NCI-H460 (cell line): ENCODE results near the gene CLEC2D. TPM values are rescaled to one million over a fixed set of nuclear protein-coding genes. Genes with fewer than 3 reads are reported as not detected.

Experiments used
- small RNA-seq, 2 experiments: library from RNA; depleted of rRNA; stranded (forward); fragments of <200 nt; gene quantifications; one replicate each; pipeline ENCODE3, GENCODE V24; 2014
- total RNA-seq: library from RNA; depleted of rRNA; stranded (reverse); fragments of >200 nt; shearing (Covaris generic); gene quantifications from 2 replicates; pipeline ENCODE4 v1.2.3, GENCODE V29; 2014; rRNA removed

CLEC2D gene
- total RNA-seq, 1 experiment from 2014 or later = 1.5 TPM

Small RNAs within 50 kb of the gene (small RNA-seq; reads per million reads assigned to genes)
- 0 reads per million in 2 experiments for gene AC010186.4
- gene RNU6-700P = 0 reads per million in 2 experiments

Other genes starting within 250 kb of the CLEC2D start
- gene KLRB1, start 61.8 kb upstream of the CLEC2D start, total RNA-seq = not detected in 2 replicates
- not detected in 2 replicates for gene CLECL1, start 63.4 kb downstream of the CLEC2D start, total RNA-seq
- not detected in 2 replicates for gene CD69, start 91.2 kb downstream of the CLEC2D start, total RNA-seq
- gene KLRF1, start 157.8 kb downstream of the CLEC2D start, total RNA-seq = 0.22 TPM in 1 of 2 replicates, not detected in the other
- gene CLEC2B, start 199.6 kb downstream of the CLEC2D start, total RNA-seq = 0.38 and 0.77 TPM in 2 replicates
- gene KLRF2, start 211.8 kb downstream of the CLEC2D start, total RNA-seq = not detected in 2 replicates